Activated T-helper 1 cell treated with anti-CD3 and anti-CD28 coated beads, Interleukin-12 subunit alpha, Interleukin-12 subunit beta, Interleukin-2, Interleukin-4 antibody, amounts not matched to agents 30 ng/mL and 10 ng/mL and 1 ng/mL, durations not matched to agents 14 hours and 24 hours and 36 hours (primary cell): ENCODE results near the gene CCDC54. TPM values are rescaled to one million over a fixed set of nuclear protein-coding genes. Genes with fewer than 3 reads are reported as not detected.

Source experiments
- DNase-seq: peaks from one replicate; pipeline ENCODE4 v3.0.0; 2021; ENCODE audit warnings: low spot score
- H3K27ac Mint-ChIP-seq: one replicate; pipeline ENCODE4 v1.8.0; 2021; ENCODE audit warnings: mild to moderate bottlenecking, mixed read lengths
- H3K27me3 Mint-ChIP-seq: one replicate; pipeline ENCODE4 v1.8.0; 2022; ENCODE audit warnings: mild to moderate bottlenecking, moderate library complexity, mixed read lengths; ENCODE audit not compliant: insufficient read depth
- H3K36me3 Mint-ChIP-seq: one replicate; pipeline ENCODE4 v1.8.0; 2021; ENCODE audit warnings: low read depth, mixed read lengths
- H3K4me1 Mint-ChIP-seq: one replicate; pipeline ENCODE4 v1.8.0; 2021; ENCODE audit warnings: low read depth, mixed read lengths
- H3K4me3 Mint-ChIP-seq: one replicate; pipeline ENCODE4 v1.8.0; 2021; ENCODE audit warnings: mild to moderate bottlenecking, moderate library complexity, mixed read lengths
- H3K9me3 Mint-ChIP-seq: one replicate; pipeline ENCODE4 v1.8.0; 2021; ENCODE audit warnings: mixed read lengths
- intact Hi-C: fragments of 100-400 bp; cut with micrococcal nuclease; formaldehyde crosslinking; loops from one replicate; pipeline ENCODE4 v1.15.1; 2024
- total RNA-seq: library from RNA; stranded (reverse); gene quantifications from 2 replicates; pipeline ENCODE4 v1.2.3, GENCODE V29; 2022

Gene CCDC54
- total RNA-seq, 1 donor from 2014 or later = not detected

- no peaks in the 10 kb centered on the region for H3K9me3 Mint-ChIP-seq
- no peak overlapping the region for H3K27ac Mint-ChIP-seq
- no peaks in the 10 kb centered on the region for H3K4me1 Mint-ChIP-seq
- DNase-seq = no peak
- H3K27me3 Mint-ChIP-seq = peaks cover 8% of the 10 kb centered on the region
- no peak overlapping the region for H3K4me3 Mint-ChIP-seq
- no peaks in the 10 kb centered on the region for H3K36me3 Mint-ChIP-seq
- intact Hi-C loops = no loop called here
Observed at GRCh38 chr3:107401301-107401700, 24.1 kb downstream of the CCDC54 start.

DNA sequence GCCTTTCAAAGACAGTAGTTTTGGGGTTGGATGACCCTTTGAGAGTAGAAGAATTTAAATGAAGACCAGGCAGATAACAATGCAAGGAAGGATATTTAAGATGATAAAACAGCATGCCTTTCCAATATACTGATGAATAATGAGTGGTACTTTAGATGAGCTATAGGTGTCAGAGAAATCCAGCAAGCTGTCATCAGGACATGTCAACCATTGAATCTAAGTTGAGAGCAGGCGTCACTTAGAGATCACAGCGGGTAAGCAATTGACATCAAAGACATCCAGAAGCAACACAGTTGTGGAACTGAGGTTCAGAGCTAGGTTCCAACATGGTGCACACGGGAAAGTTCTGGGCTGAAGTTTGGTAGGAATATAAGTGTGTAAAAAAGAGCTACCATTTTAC lies 25.0 kb downstream of the CCDC54 start:
- H3K9me3 Mint-ChIP-seq = no peaks in the 10 kb centered on the region
- H3K36me3 Mint-ChIP-seq = no peaks in the 10 kb centered on the region
- no peak overlapping the region for H3K4me3 Mint-ChIP-seq
- no peak for DNase-seq
- no peak overlapping the region for H3K27ac Mint-ChIP-seq
- H3K4me1 Mint-ChIP-seq = no peaks in the 10 kb centered on the region
- intact Hi-C loops = no loop called here
- peaks cover 8% of the 10 kb centered on the region for H3K27me3 Mint-ChIP-seq

- Mint-ChIP-seq H3K4me3 (no peak overlapping the region), H3K27me3 (peaks cover 5% of the 10 kb centered on the region), H3K9me3 (peaks cover 15% of the 10 kb centered on the region), H3K27ac (no peak overlapping the region), H3K4me1 (no peaks in the 10 kb centered on the region), H3K36me3 (peaks cover 2% of the 10 kb centered on the region)
- intact Hi-C loops = no loop called here
- DNase-seq = no peak
Observed at GRCh38 chr3:107404727-107405469, 27.7 kb downstream of the CCDC54 start.

- H3K27ac Mint-ChIP-seq = no peak overlapping the region
- DNase-seq = no peak
- no peaks in the 10 kb centered on the region for H3K4me1 Mint-ChIP-seq
- H3K27me3 Mint-ChIP-seq = no peaks in the 10 kb centered on the region
- intact Hi-C loops = no loop called here
- H3K9me3 Mint-ChIP-seq = peaks cover 24% of the 10 kb centered on the region
- H3K4me3 Mint-ChIP-seq = no peak overlapping the region
- peaks cover 2% of the 10 kb centered on the region for H3K36me3 Mint-ChIP-seq
Observed at GRCh38 chr3:107407355-107407754, 30.1 kb downstream of the CCDC54 start.

- Mint-ChIP-seq H3K27ac (no peak overlapping the region), H3K9me3 (peaks cover 24% of the 10 kb centered on the region), H3K27me3 (no peaks in the 10 kb centered on the region), H3K4me1 (no peaks in the 10 kb centered on the region), H3K4me3 (no peak overlapping the region), H3K36me3 (peaks cover 2% of the 10 kb centered on the region)
- intact Hi-C loops = no loop called here
- no peak for DNase-seq
Observed at GRCh38 chr3:107408513-107408912, 31.3 kb downstream of the CCDC54 start.

- Mint-ChIP-seq H3K27me3 (no peaks in the 10 kb centered on the region), H3K27ac (no peak overlapping the region), H3K4me1 (peaks cover 8% of the 10 kb centered on the region), H3K9me3 (peaks cover 24% of the 10 kb centered on the region), H3K4me3 (no peak overlapping the region), H3K36me3 (peaks cover 3% of the 10 kb centered on the region)
- no peak for DNase-seq
- intact Hi-C loops = no loop called here
Observed at GRCh38 chr3:107409365-107409764, 32.1 kb downstream of the CCDC54 start.

DNA sequence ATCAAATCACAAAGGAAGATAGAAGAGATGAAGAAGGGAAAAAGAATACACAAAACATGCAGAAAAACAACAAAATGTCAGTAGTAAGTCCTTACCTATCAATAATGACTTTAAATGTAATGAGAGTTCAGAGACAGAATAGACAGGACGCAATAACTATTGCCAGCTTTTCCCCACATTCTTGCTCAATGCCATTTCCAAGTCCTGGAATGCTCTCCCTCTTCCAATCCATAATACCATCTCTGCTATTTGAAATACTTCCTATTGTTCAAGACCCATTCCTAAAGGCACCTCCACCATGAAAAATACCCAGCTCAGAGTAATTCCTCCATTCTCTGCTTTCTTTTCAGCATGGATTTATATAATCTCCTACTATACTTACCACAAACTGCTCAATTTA lies 33.4 kb downstream of the CCDC54 start:
- intact Hi-C loops = loop anchor here (5.0 kb wide), 1 partner anchor 532 kb away; no protein-coding TSS in a partner anchor

GRCh38 chr3:107411056-107411455 lies 33.8 kb downstream of the CCDC54 start:
- no peak overlapping the region for H3K27ac Mint-ChIP-seq
- peaks cover 3% of the 10 kb centered on the region for H3K36me3 Mint-ChIP-seq
- H3K9me3 Mint-ChIP-seq = peaks cover 24% of the 10 kb centered on the region
- no peak for DNase-seq
- no peaks in the 10 kb centered on the region for H3K27me3 Mint-ChIP-seq
- intact Hi-C loops = loop anchor here (5.0 kb wide), 1 partner anchor 531 kb away; no protein-coding TSS in a partner anchor
- no peak overlapping the region for H3K4me3 Mint-ChIP-seq
- H3K4me1 Mint-ChIP-seq = peaks cover 11% of the 10 kb centered on the region

More for the DNA sequence above, 33.4 kb downstream of the CCDC54 start:
- Mint-ChIP-seq H3K27ac (no peak overlapping the region), H3K4me3 (no peak overlapping the region), H3K27me3 (no peaks in the 10 kb centered on the region), H3K4me1 (peaks cover 11% of the 10 kb centered on the region), H3K36me3 (peaks cover 3% of the 10 kb centered on the region), H3K9me3 (peaks cover 24% of the 10 kb centered on the region)
- no peak for DNase-seq

DNA sequence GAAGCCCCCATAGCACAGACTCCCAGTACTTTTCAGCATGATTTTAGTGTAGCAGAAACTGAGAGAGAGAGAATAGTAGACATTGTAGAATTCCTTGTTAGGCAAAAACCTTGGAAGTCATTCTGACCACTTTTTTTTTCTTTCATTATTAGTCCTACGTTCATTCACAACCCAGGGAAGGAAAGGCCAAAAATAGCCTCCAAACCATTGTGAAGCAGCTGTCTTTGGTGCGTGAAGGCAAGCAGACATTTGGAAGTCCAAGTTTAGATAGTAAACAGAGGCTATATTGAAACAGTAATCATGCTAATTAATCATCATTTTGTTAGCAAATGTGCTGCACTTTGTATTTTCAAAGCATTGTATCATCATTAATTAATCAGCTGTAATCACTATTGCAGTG lies 34.5 kb downstream of the CCDC54 start:
- intact Hi-C loops = loop anchor here (5.0 kb wide), 1 partner anchor 531 kb away; no protein-coding TSS in a partner anchor
- DNase-seq = no peak
- H3K27me3 Mint-ChIP-seq = no peaks in the 10 kb centered on the region
- peaks cover 24% of the 10 kb centered on the region for H3K9me3 Mint-ChIP-seq
- peaks cover 11% of the 10 kb centered on the region for H3K4me1 Mint-ChIP-seq
- H3K4me3 Mint-ChIP-seq = no peak overlapping the region
- H3K27ac Mint-ChIP-seq = no peak overlapping the region
- peaks cover 3% of the 10 kb centered on the region for H3K36me3 Mint-ChIP-seq

- Mint-ChIP-seq H3K27me3 (no peaks in the 10 kb centered on the region), H3K4me3 (no peak overlapping the region), H3K9me3 (peaks cover 24% of the 10 kb centered on the region), H3K27ac (no peak overlapping the region), H3K36me3 (peaks cover 3% of the 10 kb centered on the region), H3K4me1 (peaks cover 11% of the 10 kb centered on the region)
- no peak for DNase-seq
- intact Hi-C loops = loop anchor here (5.0 kb wide), 1 partner anchor 530 kb away; no protein-coding TSS in a partner anchor
Observed at GRCh38 chr3:107412376-107412775, 35.1 kb downstream of the CCDC54 start.

DNA sequence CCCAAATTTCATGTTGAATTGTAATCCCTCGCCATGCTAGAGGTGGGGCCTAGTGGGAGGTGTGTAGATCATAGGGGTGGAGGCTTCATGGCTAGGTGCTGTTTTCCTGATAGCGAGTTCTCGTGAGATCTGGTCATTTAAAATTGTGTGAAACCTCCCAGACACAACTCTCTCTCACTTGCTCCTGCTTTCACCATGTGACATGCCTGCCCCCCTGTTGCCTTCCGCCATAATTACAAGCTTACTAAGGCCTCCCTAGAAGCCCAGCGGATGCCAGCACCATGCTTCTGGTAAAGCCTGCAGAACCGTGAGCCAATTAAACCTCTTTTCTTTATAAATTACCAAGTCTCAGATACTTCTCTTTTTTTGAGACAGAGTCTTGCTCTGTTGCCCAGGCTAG lies 36.0 kb downstream of the CCDC54 start:
- no peak overlapping the region for H3K4me3 Mint-ChIP-seq
- H3K27ac Mint-ChIP-seq = no peak overlapping the region
- H3K27me3 Mint-ChIP-seq = no peaks in the 10 kb centered on the region
- DNase-seq = no peak
- intact Hi-C loops = loop anchor here (5.0 kb wide), 1 partner anchor 529 kb away; no protein-coding TSS in a partner anchor
- peaks cover 3% of the 10 kb centered on the region for H3K36me3 Mint-ChIP-seq
- peaks cover 11% of the 10 kb centered on the region for H3K4me1 Mint-ChIP-seq
- H3K9me3 Mint-ChIP-seq = peaks cover 20% of the 10 kb centered on the region

DNA sequence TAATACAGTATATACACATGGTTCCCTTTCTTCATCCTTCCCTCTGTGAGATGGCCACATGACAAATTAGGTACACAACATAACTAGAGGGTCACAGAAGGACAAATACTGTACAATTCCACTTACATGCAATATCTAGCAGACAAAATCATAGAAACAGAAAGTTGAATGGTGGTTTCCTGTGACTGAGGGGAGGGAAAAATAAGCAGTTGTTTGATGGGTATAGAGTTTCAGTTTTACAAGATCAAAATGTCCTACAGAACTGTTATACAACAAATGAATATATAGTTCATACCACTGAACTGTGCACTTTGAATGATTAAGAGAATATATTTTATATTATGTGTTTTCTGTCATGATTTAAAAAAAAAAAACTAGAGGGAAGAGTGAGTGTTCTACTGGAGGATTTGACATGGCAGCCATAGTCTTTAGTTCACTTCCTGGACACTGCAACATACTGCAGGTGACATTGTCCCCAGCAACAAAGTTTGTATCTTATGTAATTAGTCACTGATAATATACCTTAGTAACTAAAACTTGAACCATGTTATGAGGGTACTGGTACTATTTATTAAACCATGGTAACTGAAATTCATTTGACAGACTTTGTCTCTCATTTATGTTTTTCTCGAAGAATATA lies 37.2 kb downstream of the CCDC54 start:
- peaks cover 7% of the 10 kb centered on the region for H3K27me3 Mint-ChIP-seq
- DNase-seq = no peak
- no peak overlapping the region for H3K27ac Mint-ChIP-seq
- peaks cover 2% of the 10 kb centered on the region for H3K36me3 Mint-ChIP-seq
- peaks cover 13% of the 10 kb centered on the region for H3K9me3 Mint-ChIP-seq
- intact Hi-C loops = loop anchor here (2.0 to 5.0 kb wide), 2 partner anchors 16 to 528 kb away; no protein-coding TSS in a partner anchor
- no peak overlapping the region for H3K4me3 Mint-ChIP-seq
- peaks cover 11% of the 10 kb centered on the region for H3K4me1 Mint-ChIP-seq

DNA sequence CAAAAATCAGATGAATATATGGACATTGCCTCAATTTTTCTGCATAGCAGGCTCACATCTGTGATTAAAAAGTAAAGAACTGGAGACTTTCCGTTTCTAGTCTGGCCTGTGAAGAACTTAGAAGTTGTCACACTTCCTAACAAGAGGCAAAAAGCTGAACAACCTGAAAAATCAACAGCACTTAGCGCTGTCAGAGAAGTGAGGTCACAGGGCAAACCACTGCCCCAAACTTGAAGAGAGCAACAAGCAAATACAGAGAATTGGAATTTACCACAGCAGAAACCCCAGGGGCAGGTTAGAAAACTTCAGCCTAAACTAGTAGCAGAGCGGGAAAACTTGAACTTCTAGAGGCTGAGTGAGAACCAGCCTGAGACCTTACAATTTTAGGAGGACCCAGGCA lies 38.9 kb downstream of the CCDC54 start:
- no peak overlapping the region for H3K4me3 Mint-ChIP-seq
- peaks cover 1% of the 10 kb centered on the region for H3K36me3 Mint-ChIP-seq
- no peak overlapping the region for H3K27ac Mint-ChIP-seq
- peaks cover 19% of the 10 kb centered on the region for H3K27me3 Mint-ChIP-seq
- DNase-seq = no peak
- no peaks in the 10 kb centered on the region for H3K9me3 Mint-ChIP-seq
- peaks cover 15% of the 10 kb centered on the region for H3K4me1 Mint-ChIP-seq
- intact Hi-C loops = no loop called here
